HepG2 (cell line): Measurements from ENCODE around the gene SDK2. TPM values are rescaled to one million over a fixed set of nuclear protein-coding genes. Genes with fewer than 3 reads are reported as not detected.

ENCODE experiments used
- ATAC-seq: fragments of 200-7000 bp; cut with Tn5 transposase; 3 replicates; pipeline ENCODE4 v1.9.1; 2020; ENCODE audit warnings: mild to moderate bottlenecking, moderate library complexity
- BruUV-seq: library from RNA; stranded (reverse); fragments of 400-500 nt; replicated peaks from 2 replicates; lab custom pipeline; 2021; lab: Mats Ljungman, UMichigan
- CTCF ChIA-PET: fragments of 300-600 bp; formaldehyde crosslinking; extraction: SDS; loops from one replicate; lab custom pipeline; 2021; ENCODE audit warnings: low total read pairs, inconsistent platforms, low intra/inter-chr PET ratio; lab: Yijun Ruan, JAX
- POLR2A ChIA-PET: fragments of 350-600 bp; sonication (Branson Sonifier 250); formaldehyde crosslinking; loops from one replicate; lab custom pipeline; 2020; ENCODE audit warnings: antibody characterized with exemption, inconsistent platforms; lab: Yijun Ruan, JAX
- DNase-seq: peaks from one replicate; pipeline ENCODE4 v3.0.0-alpha.2; 2015; ENCODE audit warnings: low spot score
- FAIRE-seq: peaks from 3 replicates; lab custom pipeline; 2011; peaks lifted over from hg19 to GRCh38; lab: Jason Lieb, UNC
- H2AFZ ChIP-seq: one replicate; pipeline ENCODE4 v1.6.1; 2011; ENCODE audit warnings: low read length, inconsistent platforms
- H3K27ac ChIP-seq: fragments of 300-600 bp; 3 replicates; pipeline ENCODE4 v1.8.0; 2011; ENCODE audit warnings: mixed run types, mild to moderate bottlenecking, mixed read lengths, low read length, inconsistent platforms; ENCODE audit not compliant: insufficient read depth; ENCODE audit errors: extremely low read length
- H3K27me3 ChIP-seq, 2 experiments: fragments of 200-600 bp in 1 of 2; 2 replicates in 1 of 2; 3 replicates in 1 of 2; pipeline versions ENCODE4 v1.6.0 to v1.8.0; 2011; ENCODE audit warnings: low read length in 2 of 2, mild to moderate bottlenecking in 2 of 2, moderate library complexity in 2 of 2, inconsistent platforms in 1 of 2; ENCODE audit not compliant: insufficient read depth in 2 of 2, control insufficient read depth in 1 of 2
- H3K36me3 ChIP-seq, 2 experiments: fragments of 200-600 bp in 1 of 2; replicated peaks in 1 of 2; 2 replicates in 1 of 2; 3 replicates in 1 of 2; pipeline versions ENCODE4 v1.5.1 to v1.8.0; 2011; ENCODE audit warnings: low read length in 2 of 2, inconsistent platforms in 1 of 2; ENCODE audit not compliant: insufficient read depth in 2 of 2, control insufficient read depth in 1 of 2
- H3K4me1 ChIP-seq: 2 replicates; pipeline ENCODE4 v1.5.1; 2012; ENCODE audit warnings: low read length, inconsistent platforms; ENCODE audit not compliant: insufficient read depth
- H3K4me2 ChIP-seq: 2 replicates; pipeline ENCODE4 v1.6.0; 2011; ENCODE audit warnings: low read depth, low read length, inconsistent platforms
- H3K4me3 ChIP-seq, 3 experiments: fragments of 200-600 bp in 1 of 3; sonication (generic), shearing (Covaris generic) in 1 of 3; replicated peaks in 1 of 3; 2 replicates each; pipeline ENCODE4 v1.5.1; 2011 to 2016; ENCODE audit warnings: low read length in 3 of 3, inconsistent platforms in 2 of 3, low read depth in 2 of 3, mild to moderate bottlenecking in 2 of 3, control low read depth in 1 of 3, mixed read lengths in 1 of 3; ENCODE audit not compliant: insufficient read depth in 1 of 3
- H3K79me2 ChIP-seq: one replicate; pipeline ENCODE4 v1.6.1; 2011; ENCODE audit warnings: low read length, inconsistent platforms; ENCODE audit not compliant: insufficient read depth
- H3K9ac ChIP-seq: 2 replicates; pipeline ENCODE4 v1.6.0; 2011; ENCODE audit warnings: mild to moderate bottlenecking, low read depth, low read length, inconsistent platforms; ENCODE audit not compliant: insufficient read depth
- H3K9me3 ChIP-seq: 2 replicates; pipeline ENCODE4 v1.5.1; 2012; ENCODE audit warnings: mild to moderate bottlenecking, low read length
- H4K20me1 ChIP-seq: 2 replicates; pipeline ENCODE4 v1.6.0; 2011; ENCODE audit warnings: inconsistent platforms, mild to moderate bottlenecking, low read length, moderate library complexity; ENCODE audit not compliant: insufficient read depth
- HNRNPLL ChIP-seq: fragments of 200-400 bp; formaldehyde crosslinking; IDR thresholded peaks from 2 replicates; pipeline ENCODE4 v1.6.1; 2017; ENCODE audit warnings: mild to moderate bottlenecking, low read depth, low read length; ENCODE audit not compliant: poor library complexity, severe bottlenecking
- KMT2B ChIP-seq: IDR thresholded peaks from 2 replicates; pipeline ENCODE4 v1.6.1; 2016; ENCODE audit warnings: missing genetic modification reagents, missing compliant biosample characterization
- PAX8 ChIP-seq: sonication (generic); formaldehyde crosslinking; IDR thresholded peaks from 2 replicates; pipeline ENCODE4 v1.8.0; 2022; ENCODE audit warnings: mild to moderate bottlenecking, missing genetic modification reagents, borderline replicate concordance
- SSRP1 ChIP-seq: IDR thresholded peaks from 2 replicates; pipeline ENCODE4 v1.6.1; 2016; ENCODE audit warnings: control low read depth
- TBX2 ChIP-seq: sonication (generic); formaldehyde crosslinking; IDR thresholded peaks from 2 replicates; pipeline ENCODE4 v1.5.0; 2020; ENCODE audit warnings: missing genetic modification reagents, mild to moderate bottlenecking, borderline replicate concordance
- ZBTB3 ChIP-seq: sonication (generic); formaldehyde crosslinking; IDR thresholded peaks from 2 replicates; pipeline ENCODE4 v1.4.0; 2020; ENCODE audit warnings: low read depth, mild to moderate bottlenecking, moderate library complexity, missing genetic modification reagents, borderline replicate concordance
- ZNF432 ChIP-seq: sonication (generic); formaldehyde crosslinking; IDR thresholded peaks from 2 replicates; pipeline ENCODE4 v1.5.0; 2020; ENCODE audit warnings: missing genetic modification reagents, mild to moderate bottlenecking, borderline replicate concordance
- ZNF670 ChIP-seq: sonication (generic); formaldehyde crosslinking; IDR thresholded peaks from 2 replicates; pipeline ENCODE4 v1.8.0; 2022; ENCODE audit warnings: mild to moderate bottlenecking, missing genetic modification reagents, borderline replicate concordance
- ZNF672 ChIP-seq: sonication (generic); formaldehyde crosslinking; IDR thresholded peaks from 2 replicates; pipeline ENCODE4 v1.8.1; 2022; ENCODE audit warnings: missing genetic modification reagents
- ZNF83 ChIP-seq: sonication (generic); formaldehyde crosslinking; IDR thresholded peaks from 2 replicates; pipeline ENCODE4 v1.4.0; 2020; ENCODE audit warnings: missing genetic modification reagents, mild to moderate bottlenecking, borderline replicate concordance
- ZSCAN9 ChIP-seq: IDR thresholded peaks from 2 replicates; pipeline ENCODE4 v1.6.1; 2016; ENCODE audit warnings: borderline replicate concordance
- WGBS: methylation state at CpG from one replicate; pipeline ENCODE4 v1.1.6; 2017; ENCODE audit warnings: low lambda C conversion rate; 5-methylcytosine and 5-hydroxymethylcytosine counted together
- in situ Hi-C: cut with HindIII; loops from 2 replicates; pipeline ENCODE4 v1.10.0; 2017; ENCODE audit warnings: low pct_unique_long_range_greater_than_20kb; ENCODE audit not compliant: extremely low pct_ligation_motif_present
- intact Hi-C: fragments of 100-400 bp; cut with micrococcal nuclease; formaldehyde crosslinking; loops from one replicate; pipeline ENCODE4 v1.10.0; 2022; ENCODE audit not compliant: unreplicated experiment
- polyA plus RNA-seq, 8 experiments: library from polyadenylated mRNA; depleted of rRNA in 3 of 8; stranded (reverse) in 7 of 8; unstranded in 1 of 8; fragments of >200 nt; fragmentation: Illumina TruSeq in 4 of 8; extraction: Trizol in 4 of 8; gene quantifications; 2 replicates each; pipeline versions ENCODE4 v1.2.1 to v1.2.3, GENCODE V29; 2011 to 2016; ENCODE audit warnings: low read depth in 4 of 8, missing spikeins in 1 of 8, mixed read lengths in 1 of 8; ENCODE audit not compliant: insufficient read depth in 1 of 8
- total RNA-seq, 5 experiments: library from RNA; depleted of rRNA; stranded (reverse); fragments of >200 nt; fragmentation: Illumina TruSeq; extraction: Trizol; gene quantifications; 2 replicates each; pipeline ENCODE4 v1.2.3, GENCODE V29; 2016; ENCODE audit warnings: low read depth in 1 of 5
- TF ChIP-seq, protein P1 (sequence below): sonication (generic); formaldehyde crosslinking; IDR thresholded peaks from 2 replicates; pipeline ENCODE4 v1.5.0; 2020; ENCODE audit warnings: mild to moderate bottlenecking, missing genetic modification reagents
- TF ChIP-seq, protein P2 (sequence below): IDR thresholded peaks from 2 replicates; pipeline ENCODE4 v1.6.1; 2012; ENCODE audit warnings: low read depth, low read length, improper control_type of control experiment

The SDK2 gene
- total and polyA plus RNA-seq, 2 of the 13 experiments (the other 11 are each of a cell fraction or from before 2014, with no cell fraction given): not detected

DNA sequence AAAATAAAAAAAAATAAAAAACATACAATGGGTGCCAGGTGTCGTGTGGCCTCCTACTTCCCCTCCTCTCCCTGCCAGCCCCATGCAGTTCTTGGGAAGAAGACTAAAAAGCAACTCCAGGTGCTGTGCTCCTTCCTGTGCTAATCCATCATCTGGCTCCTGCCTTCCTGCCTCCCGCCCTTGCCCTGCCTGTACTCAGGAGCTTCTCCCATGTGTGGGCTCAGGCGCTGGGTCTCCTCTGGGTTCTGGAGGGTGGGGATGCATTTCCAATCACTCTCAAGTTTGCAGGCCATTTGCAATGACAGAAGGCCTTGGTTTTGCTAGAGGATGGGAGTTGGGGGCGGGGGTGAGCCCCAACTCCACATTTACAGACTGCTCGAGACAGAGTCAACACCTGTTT, 122.9 kb downstream of the SDK2 start:
- no peaks in the 10 kb centered on the region; the same call in 1 of the 2 replicates for H4K20me1 ChIP-seq
- no peak for TF ChIP-seq KMT2B (CRISPR knock-in tag)
- no peak for TF ChIP-seq TBX2
- TF ChIP-seq ZNF83: no peak
- no peak for TF ChIP-seq ZBTB3 (CRISPR knock-in tag)
- TF ChIP-seq, protein P1, sequence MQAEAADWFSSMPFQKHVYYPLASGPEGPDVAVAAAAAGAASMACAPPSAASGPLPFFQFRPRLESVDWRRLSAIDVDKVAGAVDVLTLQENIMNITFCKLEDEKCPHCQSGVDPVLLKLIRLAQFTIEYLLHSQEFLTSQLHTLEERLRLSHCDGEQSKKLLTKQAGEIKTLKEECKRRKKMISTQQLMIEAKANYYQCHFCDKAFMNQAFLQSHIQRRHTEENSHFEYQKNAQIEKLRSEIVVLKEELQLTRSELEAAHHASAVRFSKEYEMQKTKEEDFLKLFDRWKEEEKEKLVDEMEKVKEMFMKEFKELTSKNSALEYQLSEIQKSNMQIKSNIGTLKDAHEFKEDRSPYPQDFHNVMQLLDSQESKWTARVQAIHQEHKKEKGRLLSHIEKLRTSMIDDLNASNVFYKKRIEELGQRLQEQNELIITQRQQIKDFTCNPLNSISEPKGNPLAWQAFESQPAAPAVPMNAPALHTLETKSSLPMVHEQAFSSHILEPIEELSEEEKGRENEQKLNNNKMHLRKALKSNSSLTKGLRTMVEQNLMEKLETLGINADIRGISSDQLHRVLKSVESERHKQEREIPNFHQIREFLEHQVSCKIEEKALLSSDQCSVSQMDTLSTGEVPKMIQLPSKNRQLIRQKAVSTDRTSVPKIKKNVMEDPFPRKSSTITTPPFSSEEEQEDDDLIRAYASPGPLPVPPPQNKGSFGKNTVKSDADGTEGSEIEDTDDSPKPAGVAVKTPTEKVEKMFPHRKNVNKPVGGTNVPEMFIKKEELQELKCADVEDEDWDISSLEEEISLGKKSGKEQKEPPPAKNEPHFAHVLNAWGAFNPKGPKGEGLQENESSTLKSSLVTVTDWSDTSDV (CRISPR knock-in tag): no peak
- TF ChIP-seq ZNF670 (CRISPR knock-in tag): no peak
- no peak for TF ChIP-seq SSRP1 (CRISPR knock-in tag)
- no peak for TF ChIP-seq ZSCAN9 (CRISPR knock-in tag)
- no peak for TF ChIP-seq HNRNPLL
- TF ChIP-seq, protein P2, sequence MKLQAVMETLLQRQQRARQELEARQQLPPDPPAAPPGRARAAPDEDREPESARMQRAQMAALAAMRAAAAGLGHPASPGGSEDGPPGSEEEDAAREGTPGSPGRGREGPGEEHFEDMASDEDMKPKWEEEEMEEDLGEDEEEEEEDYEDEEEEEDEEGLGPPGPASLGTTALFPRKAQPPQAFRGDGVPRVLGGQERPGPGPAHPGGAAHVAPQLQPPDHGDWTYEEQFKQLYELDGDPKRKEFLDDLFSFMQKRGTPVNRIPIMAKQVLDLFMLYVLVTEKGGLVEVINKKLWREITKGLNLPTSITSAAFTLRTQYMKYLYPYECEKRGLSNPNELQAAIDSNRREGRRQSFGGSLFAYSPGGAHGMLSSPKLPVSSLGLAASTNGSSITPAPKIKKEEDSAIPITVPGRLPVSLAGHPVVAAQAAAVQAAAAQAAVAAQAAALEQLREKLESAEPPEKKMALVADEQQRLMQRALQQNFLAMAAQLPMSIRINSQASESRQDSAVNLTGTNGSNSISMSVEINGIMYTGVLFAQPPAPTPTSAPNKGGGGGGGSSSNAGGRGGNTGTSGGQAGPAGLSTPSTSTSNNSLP: no peak
- no peak for TF ChIP-seq ZNF432
- TF ChIP-seq PAX8: no peak
- TF ChIP-seq ZNF672: no peak
- BruUV-seq: no TSS peak
- FAIRE-seq (no peak), DNase-seq (no peak), ATAC-seq (no peak)
- H3K4me1 ChIP-seq: no peaks in the 10 kb centered on the region
- H3K27ac ChIP-seq: no peak overlapping the region
- H3K4me2 ChIP-seq: no peak overlapping the region
- intact Hi-C loops (no loop called here), in situ Hi-C loops (no loop called here)
- WGBS: 44% methylated on average over 5 of the region's 5 CpGs
- no peaks in the 10 kb centered on the region for H3K36me3 ChIP-seq
- no peak overlapping the region for H3K9ac ChIP-seq
- CTCF ChIA-PET: no interaction called here
- no peaks in the 10 kb centered on the region for H3K9me3 ChIP-seq
- POLR2A ChIA-PET: no interaction called here
- no peak overlapping the region for H3K4me3 ChIP-seq
- H3K79me2 ChIP-seq: no peaks in the 10 kb centered on the region
- H3K27me3 ChIP-seq: peaks cover 7 to 92% of the 10 kb centered on the region in 2 experiments
- H2AFZ ChIP-seq: no peak overlapping the region
